ENCODE results near the gene VOPP1. TPM values are rescaled to one million over a fixed set of nuclear protein-coding genes. Genes with fewer than 3 reads are reported as not detected.
A peak's percentile ranks its signal among the peaks of the same experiment; 100 is the strongest.
"Not testable (repeated sequence)": the region's sequence is repeated elsewhere in the genome, so short reads cannot be mapped to it uniquely, and the experiment has no call there.

The VOPP1 gene
- total RNA-seq, 1 donor from 2014 or later = 53.7 TPM

DNA sequence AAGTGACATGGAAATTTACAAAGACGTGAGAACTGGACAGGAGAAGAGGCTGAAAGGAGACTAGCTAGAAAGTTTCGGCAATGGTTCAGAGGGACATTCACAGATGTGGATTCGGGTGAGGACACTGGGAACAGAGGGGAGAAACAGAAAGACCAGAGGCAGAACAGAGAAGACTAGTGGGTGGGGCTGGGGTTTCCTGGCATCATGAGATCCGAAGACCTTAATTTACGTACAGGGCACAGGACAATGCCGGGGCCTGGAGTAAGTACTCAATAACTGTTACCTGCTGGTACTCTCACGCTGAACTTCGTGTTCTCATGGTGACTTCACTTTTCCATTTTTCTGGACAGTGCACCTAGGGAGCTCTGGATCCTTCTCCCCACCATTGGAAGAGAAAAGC is 53.5 kb downstream of the VOPP1 start:
- intact Hi-C loops (cut with micrococcal nuclease) = no loop called here
- no peak for DNase-seq (ENCODE audit: low spot score)
- peaks cover 35% of the 10 kb centered on the region for H3K4me1 Mint-ChIP-seq (ENCODE audit: low read depth)
- H3K36me3 Mint-ChIP-seq (ENCODE audit: low read depth) = peaks cover 43% of the 10 kb centered on the region
- no peaks in the 10 kb centered on the region for H3K9me3 Mint-ChIP-seq
- H3K27ac Mint-ChIP-seq = no peak overlapping the region
- H3K27me3 Mint-ChIP-seq (ENCODE audit: low read depth) = no peaks in the 10 kb centered on the region
- H3K4me3 Mint-ChIP-seq (ENCODE audit: low read depth) = no peak overlapping the region

DNA sequence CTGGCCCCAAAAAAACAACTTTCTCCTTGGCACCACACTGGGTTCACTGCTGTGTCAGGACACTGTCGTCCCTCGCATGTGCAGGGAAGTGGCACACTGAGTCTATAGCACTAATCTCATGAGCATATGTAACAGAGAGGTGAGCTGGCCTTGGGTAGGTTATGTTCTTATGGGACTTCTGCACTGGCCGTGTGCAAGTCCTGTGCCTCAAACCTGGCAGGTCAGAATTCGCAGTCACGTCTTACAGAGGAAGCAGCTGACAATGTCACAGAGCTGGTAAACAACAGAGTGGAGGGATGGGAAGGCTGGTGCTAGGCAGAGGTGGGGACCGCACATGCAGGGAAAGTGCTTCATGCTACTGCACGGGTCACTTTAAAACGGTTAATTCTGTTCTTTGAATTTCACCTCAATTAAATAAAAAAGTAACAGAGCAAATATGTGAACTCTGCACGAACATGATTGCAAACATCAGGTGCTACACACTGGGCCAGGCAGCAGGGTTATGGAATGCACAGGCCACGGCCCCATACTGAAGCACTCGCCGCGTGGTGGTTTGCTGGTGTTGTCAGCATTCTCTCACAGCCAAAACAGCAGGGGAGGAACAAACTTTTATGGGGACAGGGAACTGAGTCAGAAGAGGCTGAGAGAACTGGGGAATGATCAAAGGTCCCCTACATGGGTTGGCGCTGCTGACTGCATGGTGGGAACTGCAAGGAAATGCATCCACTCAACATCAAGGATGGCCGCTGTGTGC is 54.2 kb downstream of the VOPP1 start:
- H3K4me3 Mint-ChIP-seq (ENCODE audit: low read depth) = no peak overlapping the region
- no peaks in the 10 kb centered on the region for H3K27me3 Mint-ChIP-seq (ENCODE audit: low read depth)
- peaks cover 31% of the 10 kb centered on the region for H3K4me1 Mint-ChIP-seq (ENCODE audit: low read depth)
- DNase-seq (ENCODE audit: low spot score) = no peak
- H3K36me3 Mint-ChIP-seq (ENCODE audit: low read depth) = peaks cover 43% of the 10 kb centered on the region
- H3K9me3 Mint-ChIP-seq = no peaks in the 10 kb centered on the region
- no peak overlapping the region for H3K27ac Mint-ChIP-seq
- intact Hi-C loops (cut with micrococcal nuclease) = loop anchor here (2.0 kb wide), 1 partner anchor 15 kb away; no protein-coding TSS in a partner anchor

DNA sequence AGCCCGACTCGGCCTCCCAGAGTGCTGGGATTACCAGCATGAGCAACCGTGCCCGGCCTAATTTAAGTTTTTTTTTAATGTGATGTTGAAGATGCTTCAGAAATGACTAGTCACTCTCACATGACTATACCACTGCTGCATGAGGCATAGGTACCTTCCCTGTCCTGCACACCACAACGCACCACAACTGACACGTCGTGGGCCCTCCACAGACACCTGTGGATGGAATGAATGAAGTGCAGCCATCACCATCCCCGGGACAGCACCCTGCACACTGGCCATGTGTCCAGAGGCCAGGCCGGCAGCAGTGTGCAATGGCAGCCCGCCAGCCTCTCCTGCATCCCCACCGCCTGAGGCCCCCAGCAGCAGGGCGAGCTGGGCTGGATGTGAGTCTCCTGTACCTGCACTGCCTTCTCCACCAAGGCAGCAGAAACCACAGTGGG is 55.1 kb downstream of the VOPP1 start:
- Mint-ChIP-seq H3K4me1 (ENCODE audit: low read depth) (peaks cover 31% of the 10 kb centered on the region), H3K27ac (no peak overlapping the region), H3K36me3 (ENCODE audit: low read depth) (peaks cover 43% of the 10 kb centered on the region), H3K9me3 (no peaks in the 10 kb centered on the region), H3K4me3 (ENCODE audit: low read depth) (no peak overlapping the region), H3K27me3 (ENCODE audit: low read depth) (no peaks in the 10 kb centered on the region)
- intact Hi-C loops (cut with micrococcal nuclease) = loop anchor here (2.0 kb wide), 1 partner anchor 16 kb away; no protein-coding TSS in a partner anchor
- no peak for DNase-seq (ENCODE audit: low spot score)

DNA sequence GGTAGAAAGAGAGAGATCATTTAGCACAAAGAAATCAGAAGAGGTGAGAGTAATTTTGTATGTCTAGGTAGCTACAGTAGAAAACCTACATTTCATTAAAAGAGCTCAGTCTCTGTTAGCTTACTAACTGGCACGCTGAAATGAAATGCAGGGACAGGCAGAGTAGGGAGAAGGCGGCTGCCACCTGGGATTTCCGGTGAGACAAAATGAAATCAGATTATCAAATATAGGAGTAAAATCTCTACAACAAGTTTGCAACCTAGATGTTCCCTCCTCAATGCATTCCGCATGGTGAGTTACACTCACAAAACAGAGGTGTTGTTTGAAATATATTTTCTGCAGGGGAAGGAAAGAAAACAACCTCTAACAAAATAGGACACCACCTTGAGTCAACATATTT is 55.9 kb downstream of the VOPP1 start:
- H3K4me1 Mint-ChIP-seq (ENCODE audit: low read depth) = peaks cover 34% of the 10 kb centered on the region
- no peak for DNase-seq (ENCODE audit: low spot score)
- intact Hi-C loops (cut with micrococcal nuclease) = loop anchor here (2.0 kb wide), 1 partner anchor 16 kb away; no protein-coding TSS in a partner anchor
- H3K36me3 Mint-ChIP-seq (ENCODE audit: low read depth) = peaks cover 46% of the 10 kb centered on the region
- H3K9me3 Mint-ChIP-seq = no peaks in the 10 kb centered on the region
- H3K27ac Mint-ChIP-seq = no peak overlapping the region
- no peaks in the 10 kb centered on the region for H3K27me3 Mint-ChIP-seq (ENCODE audit: low read depth)
- no peak overlapping the region for H3K4me3 Mint-ChIP-seq (ENCODE audit: low read depth)

DNA sequence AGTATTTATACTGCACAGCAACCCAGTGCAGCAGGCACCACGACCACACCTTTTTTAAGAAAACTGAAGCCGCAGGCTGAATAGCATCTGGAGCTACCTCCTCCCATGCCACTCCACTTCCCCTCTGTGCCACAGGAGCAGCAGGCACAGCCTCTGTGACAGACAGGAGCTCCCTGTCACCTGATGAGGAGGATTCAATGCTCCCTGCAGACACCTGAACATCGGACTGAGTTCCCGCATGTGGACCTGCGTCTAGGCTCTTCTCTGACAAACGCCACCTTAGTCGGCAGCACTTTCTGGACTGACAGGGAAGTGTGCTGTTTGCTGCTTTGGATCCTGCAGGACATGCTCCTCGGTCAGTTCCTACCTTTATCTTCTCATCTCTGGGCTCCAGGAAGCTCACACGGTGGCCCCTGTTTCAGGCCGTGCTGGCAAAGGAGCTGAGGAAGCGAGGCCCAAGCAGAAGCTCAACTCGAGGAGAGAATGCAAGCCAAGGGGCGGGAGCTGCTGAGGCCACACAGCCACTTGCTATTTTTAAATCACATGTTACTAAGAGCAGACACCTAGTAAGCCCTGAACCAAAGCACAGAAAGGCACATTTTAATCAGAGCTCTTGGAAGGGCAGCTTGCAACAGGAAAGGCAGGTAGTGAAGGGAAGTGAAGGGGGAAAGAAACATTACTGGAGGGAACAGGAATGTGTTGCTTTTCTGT is 56.6 kb downstream of the VOPP1 start:
- H3K4me1 Mint-ChIP-seq (ENCODE audit: low read depth) = peaks cover 33% of the 10 kb centered on the region
- H3K27ac Mint-ChIP-seq = no peak overlapping the region
- H3K4me3 Mint-ChIP-seq (ENCODE audit: low read depth) = no peak overlapping the region
- intact Hi-C loops (cut with micrococcal nuclease) = loop anchor here (2.0 kb wide), 1 partner anchor 17 kb away; no protein-coding TSS in a partner anchor
- no peak for DNase-seq (ENCODE audit: low spot score)
- no peaks in the 10 kb centered on the region for H3K9me3 Mint-ChIP-seq
- H3K36me3 Mint-ChIP-seq (ENCODE audit: low read depth) = peaks cover 44% of the 10 kb centered on the region
- H3K27me3 Mint-ChIP-seq (ENCODE audit: low read depth) = no peaks in the 10 kb centered on the region

DNA sequence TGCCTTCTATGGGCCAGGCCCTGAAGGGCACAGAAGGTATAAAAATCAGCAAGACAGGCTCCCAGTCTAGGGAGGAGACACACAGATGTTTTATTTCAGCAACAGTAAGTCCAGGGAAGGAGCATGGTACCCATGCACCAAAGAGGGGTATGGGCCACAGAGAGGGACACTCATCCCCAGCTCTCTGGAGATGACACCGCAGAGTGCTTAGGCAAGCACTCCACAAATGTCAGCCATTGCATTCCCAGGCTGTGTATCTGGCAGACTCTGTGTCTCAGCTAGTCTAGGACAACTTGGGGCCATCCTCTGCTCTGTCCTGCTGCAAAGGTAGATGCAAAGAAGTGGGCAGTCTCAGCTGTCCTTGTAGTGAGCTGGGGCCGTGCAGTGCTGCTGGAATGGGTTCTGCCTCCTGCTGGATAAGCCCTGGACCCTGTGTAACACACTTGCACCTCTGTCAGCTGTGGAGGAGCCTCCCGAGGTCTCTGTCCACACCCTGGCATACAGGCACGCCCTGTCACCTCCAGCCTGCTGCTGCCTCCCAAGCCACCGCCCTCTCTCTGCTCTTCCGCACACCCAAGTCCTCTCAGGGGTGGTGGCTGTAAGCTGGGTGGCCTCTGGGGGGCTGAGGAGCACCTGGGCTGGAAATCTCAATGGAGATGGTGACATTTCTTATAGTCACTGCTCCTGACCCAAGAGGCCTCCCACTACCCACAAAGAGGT is 57.6 kb downstream of the VOPP1 start:
- peaks cover 40% of the 10 kb centered on the region for H3K36me3 Mint-ChIP-seq (ENCODE audit: low read depth)
- H3K27ac Mint-ChIP-seq = no peak overlapping the region
- H3K4me3 Mint-ChIP-seq (ENCODE audit: low read depth) = no peak overlapping the region
- peaks cover 36% of the 10 kb centered on the region for H3K4me1 Mint-ChIP-seq (ENCODE audit: low read depth)
- intact Hi-C loops (cut with micrococcal nuclease) = no loop called here
- no peak for DNase-seq (ENCODE audit: low spot score)
- H3K9me3 Mint-ChIP-seq = no peaks in the 10 kb centered on the region
- H3K27me3 Mint-ChIP-seq (ENCODE audit: low read depth) = no peaks in the 10 kb centered on the region

DNA sequence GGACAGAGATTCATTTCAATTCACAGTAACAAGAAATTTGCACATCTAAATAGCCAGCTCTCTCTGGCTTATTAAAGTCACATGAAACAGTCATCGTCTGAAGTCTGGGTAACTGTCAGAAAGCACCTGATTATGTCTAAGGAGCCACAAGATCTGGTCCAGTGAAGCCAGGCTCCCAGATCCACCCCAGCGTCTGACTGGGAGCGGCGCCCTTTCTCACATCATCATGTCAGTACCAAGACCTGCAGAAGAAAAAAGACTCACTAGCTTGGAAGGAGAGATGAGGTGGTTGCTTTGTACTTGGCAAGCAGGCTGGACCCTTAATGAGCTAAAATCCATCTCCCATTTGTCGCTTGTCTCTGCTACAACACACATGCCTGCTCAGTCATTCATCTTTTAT is 58.4 kb downstream of the VOPP1 start:
- no peak for DNase-seq (ENCODE audit: low spot score)
- intact Hi-C loops (cut with micrococcal nuclease) = no loop called here
- no peaks in the 10 kb centered on the region for H3K27me3 Mint-ChIP-seq (ENCODE audit: low read depth)
- peaks cover 39% of the 10 kb centered on the region for H3K4me1 Mint-ChIP-seq (ENCODE audit: low read depth)
- H3K9me3 Mint-ChIP-seq = no peaks in the 10 kb centered on the region
- H3K36me3 Mint-ChIP-seq (ENCODE audit: low read depth) = peaks cover 34% of the 10 kb centered on the region
- H3K27ac Mint-ChIP-seq = no peak overlapping the region
- H3K4me3 Mint-ChIP-seq (ENCODE audit: low read depth) = no peak overlapping the region

DNA sequence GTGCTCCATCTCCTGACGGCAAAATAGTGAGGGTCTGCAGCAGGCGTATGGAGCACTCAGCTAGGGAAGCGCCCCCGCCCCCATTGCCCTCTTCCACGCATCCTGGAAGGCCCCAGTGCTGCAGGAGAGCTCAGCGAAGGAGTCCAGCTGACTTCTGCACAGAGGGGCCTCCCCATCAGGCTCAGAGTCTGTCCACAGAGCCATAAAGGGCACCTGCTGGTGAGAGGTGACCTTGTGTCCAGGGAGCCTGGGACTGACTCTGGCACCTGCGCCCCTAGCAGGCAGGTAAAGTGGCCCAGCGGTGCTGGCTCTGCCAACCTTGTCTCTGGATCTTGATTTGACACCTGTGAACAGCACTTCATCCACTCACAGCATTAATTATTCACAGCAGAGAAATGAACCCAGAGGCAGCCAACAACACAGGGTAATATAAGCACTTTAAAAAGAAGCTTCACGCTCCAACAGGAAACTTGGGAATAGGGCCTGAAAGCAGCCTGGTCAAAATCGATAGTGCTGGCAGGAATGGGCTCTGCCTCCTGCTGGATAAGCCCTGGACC is 59.6 kb downstream of the VOPP1 start:
- Mint-ChIP-seq H3K9me3 (no peaks in the 10 kb centered on the region), H3K4me1 (ENCODE audit: low read depth) (peaks cover 33% of the 10 kb centered on the region), H3K27ac (no peak overlapping the region), H3K4me3 (ENCODE audit: low read depth) (no peak overlapping the region), H3K36me3 (ENCODE audit: low read depth) (peaks cover 25% of the 10 kb centered on the region), H3K27me3 (ENCODE audit: low read depth) (no peaks in the 10 kb centered on the region)
- intact Hi-C loops (cut with micrococcal nuclease) = no loop called here
- DNase-seq (ENCODE audit: low spot score) = no peak

DNA sequence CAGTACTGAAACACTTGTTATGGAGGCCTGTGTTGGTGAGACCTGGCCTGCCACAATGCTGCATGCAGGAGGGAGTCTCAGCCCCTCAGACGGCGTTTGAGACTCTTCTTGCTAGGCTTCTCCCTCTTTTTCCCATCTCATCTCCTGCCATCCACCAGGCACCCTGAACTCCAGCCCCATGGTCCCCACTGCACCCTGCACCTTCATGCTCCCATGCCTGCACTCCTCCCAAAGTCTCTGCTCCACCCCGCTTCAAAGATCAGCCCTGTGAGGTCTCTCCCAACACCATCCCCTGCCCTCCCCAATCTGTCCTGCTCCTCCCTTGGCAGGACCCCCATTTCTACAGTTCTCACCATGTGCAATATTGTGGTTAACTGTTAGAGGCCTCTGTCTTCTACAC is 61.7 kb downstream of the VOPP1 start:
- Mint-ChIP-seq H3K4me3 (ENCODE audit: low read depth) (no peak overlapping the region), H3K27ac (no peak overlapping the region), H3K36me3 (ENCODE audit: low read depth) (peaks cover 20% of the 10 kb centered on the region), H3K27me3 (ENCODE audit: low read depth) (no peaks in the 10 kb centered on the region), H3K4me1 (ENCODE audit: low read depth) (peaks cover 23% of the 10 kb centered on the region), H3K9me3 (no peaks in the 10 kb centered on the region)
- intact Hi-C loops (cut with micrococcal nuclease) = no loop called here
- no peak for DNase-seq (ENCODE audit: low spot score)

DNA sequence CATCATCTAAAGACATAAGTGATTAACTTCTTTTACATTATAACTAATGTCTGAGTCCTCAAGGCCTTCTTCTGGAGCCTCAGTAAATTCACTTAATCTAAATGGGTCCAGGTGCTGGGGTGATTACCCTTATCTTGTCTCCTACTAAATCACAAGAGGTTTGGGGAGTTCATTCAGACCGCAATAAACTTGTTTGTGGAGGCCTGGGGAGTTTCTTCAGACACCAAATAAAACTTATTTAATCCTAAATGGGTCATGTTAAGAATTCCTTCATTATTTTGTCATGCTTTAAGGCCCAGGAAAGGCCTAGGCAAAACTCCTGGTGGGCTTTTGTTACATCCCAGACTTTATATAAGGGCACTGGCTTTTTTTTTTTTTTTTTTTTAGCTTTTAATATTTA is 62.1 kb downstream of the VOPP1 start:
- Mint-ChIP-seq H3K4me1 (ENCODE audit: low read depth) (peaks cover 23% of the 10 kb centered on the region), H3K36me3 (ENCODE audit: low read depth) (peaks cover 17% of the 10 kb centered on the region)
- H3K4me3 Mint-ChIP-seq (ENCODE audit: low read depth); DNase-seq (ENCODE audit: low spot score); H3K27me3 Mint-ChIP-seq (ENCODE audit: low read depth); intact Hi-C loops (cut with micrococcal nuclease); H3K27ac Mint-ChIP-seq; H3K9me3 Mint-ChIP-seq: not testable (repeated sequence)

DNA sequence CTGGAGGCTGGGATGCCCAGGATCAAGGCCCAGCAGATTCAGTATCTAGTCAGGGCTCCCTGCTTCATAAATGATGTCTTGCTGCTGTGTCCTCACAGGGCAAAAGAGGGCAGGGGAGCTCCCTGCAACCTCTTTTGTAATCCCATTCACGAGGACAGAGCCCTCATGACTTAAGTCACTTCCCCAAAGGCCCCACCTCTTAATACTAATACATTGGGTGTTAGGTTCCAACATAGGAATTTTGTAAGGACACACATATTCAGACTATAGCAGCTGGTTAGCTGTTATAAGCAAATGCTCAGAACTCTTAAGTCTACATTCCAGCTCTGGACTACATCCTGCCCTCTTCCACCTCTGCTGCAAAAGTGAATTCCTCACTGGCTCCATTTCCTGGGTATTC is 63.0 kb downstream of the VOPP1 start:
- no peak for DNase-seq (ENCODE audit: low spot score)
- Mint-ChIP-seq H3K27ac (no peak overlapping the region), H3K4me1 (ENCODE audit: low read depth) (peaks cover 27% of the 10 kb centered on the region), H3K9me3 (no peaks in the 10 kb centered on the region), H3K4me3 (ENCODE audit: low read depth) (no peak overlapping the region), H3K36me3 (ENCODE audit: low read depth) (peaks cover 17% of the 10 kb centered on the region), H3K27me3 (ENCODE audit: low read depth) (no peaks in the 10 kb centered on the region)
- intact Hi-C loops (cut with micrococcal nuclease) = loop anchor here (2.0 kb wide), 2 partner anchors 25 to 59 kb away; no protein-coding TSS in a partner anchor

DNA sequence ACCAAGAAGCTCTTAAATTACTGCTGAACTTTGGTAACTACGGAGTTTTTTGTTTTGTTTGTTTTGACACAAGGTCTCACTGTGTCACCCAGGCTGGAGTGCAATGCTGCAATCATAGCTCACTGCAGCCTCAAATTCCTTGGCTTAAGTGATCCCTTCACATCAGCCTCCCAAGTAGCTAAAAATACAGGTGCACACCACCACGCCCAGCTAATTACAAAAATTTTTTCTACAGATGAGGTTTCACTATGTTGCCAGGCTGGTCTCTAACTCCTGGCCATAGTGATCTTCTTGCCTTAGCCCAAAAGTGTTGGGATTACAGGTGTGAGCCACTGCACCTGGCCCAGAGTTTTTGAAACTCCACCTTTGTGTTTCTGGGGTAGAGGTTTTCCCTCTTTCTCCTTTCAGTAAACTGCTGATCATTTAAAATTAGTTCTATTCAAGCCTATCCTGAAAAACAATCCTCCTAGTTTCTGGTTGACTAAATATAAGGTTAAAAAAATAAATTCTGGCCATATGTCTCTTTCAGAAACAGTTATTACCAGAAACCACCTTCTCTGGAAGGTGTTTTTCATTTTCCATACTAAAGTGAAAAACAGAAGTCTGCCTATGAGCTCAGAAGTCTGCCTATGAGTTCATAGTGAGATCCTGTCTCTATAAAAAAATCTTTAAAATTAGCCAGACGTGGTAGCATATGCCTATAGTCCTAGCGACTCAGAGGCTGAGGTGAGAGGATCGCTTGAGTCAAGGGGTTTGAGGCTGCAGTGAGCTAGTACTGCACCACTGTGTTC is 63.9 kb downstream of the VOPP1 start:
- H3K9me3 Mint-ChIP-seq = no peaks in the 10 kb centered on the region
- peak overlapping the region; percentile 13 for H3K27ac Mint-ChIP-seq
- peaks cover 17% of the 10 kb centered on the region for H3K36me3 Mint-ChIP-seq (ENCODE audit: low read depth)
- peaks cover 27% of the 10 kb centered on the region for H3K4me1 Mint-ChIP-seq (ENCODE audit: low read depth)
- no peaks in the 10 kb centered on the region for H3K27me3 Mint-ChIP-seq (ENCODE audit: low read depth)
- DNase-seq (ENCODE audit: low spot score) = no peak
- H3K4me3 Mint-ChIP-seq (ENCODE audit: low read depth) = no peak overlapping the region
- intact Hi-C loops (cut with micrococcal nuclease) = loop anchor here (2.0 kb wide), 2 partner anchors 26 to 60 kb away; no protein-coding TSS in a partner anchor

Data from activated T-helper 2 cell treated with anti-CD3 and anti-CD28 coated beads, Interferon-gamma antibody, Interleukin-2, Interleukin-4, amounts not matched to agents 10 μg/mL and 5 μg/mL and 100 μg/mL, durations not matched to agents 14 hours and 24 hours and 36 hours (primary cell).